ENCODE results near the gene RRP8. TPM values are rescaled to one million over a fixed set of nuclear protein-coding genes. Genes with fewer than 3 reads are reported as not detected.

RRP8 gene
- total and polyA plus RNA-seq, 9 of the 15 experiments (the other 6 are each of a cell fraction or from before 2014, with no cell fraction given) = 5.7 to 47.3 (median 32.6) TPM

DNA sequence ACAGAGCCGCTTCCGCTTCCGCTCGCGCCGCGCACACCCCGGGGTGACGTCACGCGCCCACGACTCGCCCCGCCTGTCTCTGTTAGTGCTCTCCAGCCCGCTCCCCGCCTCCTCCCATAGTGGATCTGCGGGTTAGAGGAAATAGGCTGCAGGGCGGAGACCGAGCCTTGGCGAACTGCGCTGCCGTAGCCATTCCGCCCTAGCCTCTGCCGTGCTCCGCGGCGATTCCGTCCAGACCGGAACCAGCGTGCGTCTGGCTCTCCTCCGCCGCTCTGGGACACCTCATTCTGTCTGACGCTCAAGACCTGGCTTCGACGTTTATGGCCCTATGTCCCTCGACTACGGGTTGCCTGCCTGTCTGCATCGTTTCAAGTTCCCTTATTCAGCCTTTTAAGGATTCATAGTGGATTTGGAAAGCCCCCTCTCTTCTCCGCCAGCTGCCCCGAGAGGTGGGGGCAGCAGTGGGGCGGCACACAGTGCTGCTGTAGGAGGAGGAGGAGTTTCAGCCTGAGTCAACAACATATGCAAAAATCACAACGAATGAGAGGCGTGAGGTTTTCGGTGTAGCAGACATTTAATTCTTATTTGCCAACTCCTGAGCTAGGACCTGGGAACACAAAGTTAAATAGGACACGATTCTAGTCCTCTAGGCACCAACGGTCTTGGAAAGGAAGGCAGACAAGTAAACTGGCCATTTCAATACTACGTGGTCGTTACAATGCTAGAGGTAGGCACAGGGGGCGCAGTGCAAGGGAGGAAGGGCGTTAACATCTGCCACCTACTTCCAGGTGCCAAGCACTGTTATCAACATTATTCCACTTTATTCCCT lies 9.0 kb upstream of the RRP8 start, which contains the start of gene TAF10 (continued):
- TF ChIP-seq, protein P1, sequence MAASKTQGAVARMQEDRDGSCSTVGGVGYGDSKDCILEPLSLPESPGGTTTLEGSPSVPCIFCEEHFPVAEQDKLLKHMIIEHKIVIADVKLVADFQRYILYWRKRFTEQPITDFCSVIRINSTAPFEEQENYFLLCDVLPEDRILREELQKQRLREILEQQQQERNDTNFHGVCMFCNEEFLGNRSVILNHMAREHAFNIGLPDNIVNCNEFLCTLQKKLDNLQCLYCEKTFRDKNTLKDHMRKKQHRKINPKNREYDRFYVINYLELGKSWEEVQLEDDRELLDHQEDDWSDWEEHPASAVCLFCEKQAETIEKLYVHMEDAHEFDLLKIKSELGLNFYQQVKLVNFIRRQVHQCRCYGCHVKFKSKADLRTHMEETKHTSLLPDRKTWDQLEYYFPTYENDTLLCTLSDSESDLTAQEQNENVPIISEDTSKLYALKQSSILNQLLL (CRISPR knock-in tag; IDR thresholded peaks at IDR 0.05; ENCODE audit: borderline replicate concordance) = no peak
- TF ChIP-seq ZNF143 (CRISPR knock-in tag; IDR thresholded peaks at IDR 0.05) (0 out of 2 replicates have a peak, but pooled peaks have one; percentile 47), ZNF263 (CRISPR knock-in tag; IDR thresholded peaks at IDR 0.05; ENCODE audit: borderline replicate concordance) (peak; percentile 85), NR2C2 (CRISPR knock-in tag; IDR thresholded peaks at IDR 0.05) (0 out of 2 replicates have a peak, but pooled peaks have one; percentile 27), NR2C2 (tag; IDR thresholded peaks at IDR 0.05) (peak; percentile 65), ZBTB40 (IDR thresholded peaks at IDR 0.05) (peak; percentile 86), ZBTB40 (CRISPR knock-in tag; IDR thresholded peaks at IDR 0.05) (no peak), KAT2B (IDR thresholded peaks at IDR 0.05; ENCODE audit: low read depth, low read length) (no peak)

Measured in K562 (cell line).